Left kidney (tissue), 8 donors: ENCODE measurements around the gene RRAS. TPM values are rescaled to one million over a fixed set of nuclear protein-coding genes. Genes with fewer than 3 reads are reported as not detected.

Source experiments
- DNase-seq: peaks from one replicate; pipeline ENCODE4 v3.0.0-alpha.2; 2013
- long read RNA-seq, 8 donors: transcript quantifications; one replicate each; lab custom pipeline, GENCODE V29; 2026
- polyA plus RNA-seq: library from polyadenylated mRNA; unstranded; fragments of 120-200 nt; gene quantifications from one replicate; pipeline ENCODE4 v1.2.1, GENCODE V29; 2013; ENCODE audit not compliant: insufficient read length

RRAS gene
- polyA plus RNA-seq, result 16.2 TPM
- long read RNA-seq, donor 1, transcript RRAS-201 (6 exons, 1,044 nt), result major isoform, 22 of 22 reads
- long read RNA-seq, donor 1, partial matches to known transcripts, result 0 of 22 reads
- long read RNA-seq, donor 1, other reads (novel, unspliced or antisense), result 0 of 22 reads
- long read RNA-seq, donor 2, transcript RRAS-201 (6 exons, 1,044 nt), result major isoform, 25 of 290 reads
- long read RNA-seq, donor 2, partial matches to known transcripts, result 124 of 290 reads
- long read RNA-seq, donor 2, other reads (novel, unspliced or antisense), result 141 of 290 reads
- long read RNA-seq, donor 3, transcript RRAS-201 (6 exons, 1,044 nt), result major isoform, 13 of 13 reads
- long read RNA-seq, donor 3, partial matches to known transcripts, result 0 of 13 reads
- long read RNA-seq, donor 3, other reads (novel, unspliced or antisense), result 0 of 13 reads
- long read RNA-seq, donor 4, partial matches to known transcripts, result 5 of 7 reads
- long read RNA-seq, donor 4, other reads (novel, unspliced or antisense), result 0 of 7 reads
- long read RNA-seq, donor 5, transcript RRAS-201 (6 exons, 1,044 nt), result major isoform, 29 of 29 reads
- long read RNA-seq, donor 5, partial matches to known transcripts, result 0 of 29 reads
- long read RNA-seq, donor 5, other reads (novel, unspliced or antisense), result 0 of 29 reads
- long read RNA-seq, donor 6, transcript RRAS-201 (6 exons, 1,044 nt), result major isoform, 20 of 20 reads
- long read RNA-seq, donor 6, partial matches to known transcripts, result 0 of 20 reads
- long read RNA-seq, donor 6, other reads (novel, unspliced or antisense), result 0 of 20 reads
- long read RNA-seq, donor 7, transcript RRAS-201 (6 exons, 1,044 nt), result major isoform, 26 of 66 reads
- long read RNA-seq, donor 7, partial matches to known transcripts, result 40 of 66 reads
- long read RNA-seq, donor 7, other reads (novel, unspliced or antisense), result 0 of 66 reads
- long read RNA-seq, donor 8, transcript RRAS-201 (6 exons, 1,044 nt), result major isoform, 15 of 15 reads
- long read RNA-seq, donor 8, partial matches to known transcripts, result 0 of 15 reads
- long read RNA-seq, donor 8, other reads (novel, unspliced or antisense), result 0 of 15 reads

DNA sequence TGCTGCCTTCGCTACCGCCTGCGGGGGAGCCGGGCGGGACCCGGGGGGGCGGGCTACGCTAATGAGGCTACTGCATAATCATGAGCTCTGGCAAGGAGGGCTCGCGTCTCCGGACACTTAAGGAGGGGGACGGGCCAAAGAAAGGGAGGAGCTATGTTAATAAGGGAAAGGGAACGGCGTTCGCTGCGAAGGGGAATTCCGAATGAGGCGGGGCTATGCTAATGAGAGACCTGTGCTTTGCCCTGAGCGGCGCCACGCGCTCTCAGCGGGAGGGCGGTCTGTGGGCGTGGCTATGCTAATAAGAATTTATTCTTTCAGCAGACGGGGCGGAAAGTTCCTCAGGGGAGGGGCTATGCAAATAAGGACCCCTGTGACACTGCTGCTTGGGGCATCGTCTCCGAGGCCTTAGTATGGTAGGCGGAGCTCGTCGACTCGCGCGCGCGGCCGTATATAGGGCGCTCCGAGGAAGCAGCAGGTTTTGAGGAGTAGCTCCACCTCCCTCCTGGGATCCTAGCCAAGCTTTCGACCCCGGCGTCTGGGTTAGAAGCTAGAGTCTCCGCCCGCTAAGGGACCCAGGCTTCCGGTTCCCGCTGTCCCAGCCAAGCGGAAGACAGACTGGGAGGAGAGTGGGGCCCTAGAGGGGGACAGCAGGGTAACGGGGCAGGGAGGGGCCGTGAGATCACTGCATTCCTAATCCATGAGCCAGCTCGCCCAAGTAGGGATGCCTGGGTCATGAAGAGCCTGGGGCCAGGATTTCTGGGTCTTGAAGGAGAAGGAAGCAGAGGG lies at the start of gene RRAS:
Gene RRAS (minus strand): TSS at position 31 of the 786 bp plus-strand sequence. CDS start 45 bp downstream, outside the sequence.
- peak; percentile 100 for DNase-seq

- DNase-seq, result no peak
These were observed 49.5 kb upstream of the RRAS start, which contains the start of gene ADM5 for GRCh38 chr19:49689133-49690078. Gene ADM5 (plus strand): TSS chr19:49689594. CDS start chr19:49689838, 244 bp downstream.

DNA sequence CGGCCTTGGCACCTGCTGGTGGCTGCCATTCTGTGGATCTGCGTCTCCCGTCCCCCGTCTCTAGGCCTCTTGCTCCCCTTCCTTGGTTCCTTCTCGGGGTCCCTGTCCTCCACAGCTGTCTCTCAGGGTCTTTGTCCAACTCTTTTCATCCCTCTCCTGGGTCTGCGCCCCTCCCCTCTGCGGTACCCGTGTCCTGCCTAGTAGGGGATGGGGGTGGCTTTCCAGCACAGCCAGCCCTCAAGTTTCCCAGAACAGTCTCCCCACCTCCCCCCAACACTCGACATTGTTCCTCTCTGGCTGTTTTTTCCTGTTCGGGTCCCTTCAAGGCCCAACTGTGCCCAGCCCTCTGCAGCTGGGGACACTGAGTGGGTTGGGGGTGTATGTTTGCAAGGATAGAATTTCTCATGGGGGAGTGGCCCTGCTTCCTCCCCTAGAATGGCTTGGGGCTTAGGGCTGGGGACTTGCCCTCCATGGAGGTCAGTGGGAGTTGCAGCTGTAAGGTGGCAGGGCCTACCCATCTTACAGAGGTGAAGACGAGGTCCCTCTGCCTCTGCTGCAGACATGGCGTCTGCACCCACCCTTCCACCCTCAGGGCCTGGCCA lies 48.7 kb upstream of the RRAS start:
- no peak for DNase-seq

DNA sequence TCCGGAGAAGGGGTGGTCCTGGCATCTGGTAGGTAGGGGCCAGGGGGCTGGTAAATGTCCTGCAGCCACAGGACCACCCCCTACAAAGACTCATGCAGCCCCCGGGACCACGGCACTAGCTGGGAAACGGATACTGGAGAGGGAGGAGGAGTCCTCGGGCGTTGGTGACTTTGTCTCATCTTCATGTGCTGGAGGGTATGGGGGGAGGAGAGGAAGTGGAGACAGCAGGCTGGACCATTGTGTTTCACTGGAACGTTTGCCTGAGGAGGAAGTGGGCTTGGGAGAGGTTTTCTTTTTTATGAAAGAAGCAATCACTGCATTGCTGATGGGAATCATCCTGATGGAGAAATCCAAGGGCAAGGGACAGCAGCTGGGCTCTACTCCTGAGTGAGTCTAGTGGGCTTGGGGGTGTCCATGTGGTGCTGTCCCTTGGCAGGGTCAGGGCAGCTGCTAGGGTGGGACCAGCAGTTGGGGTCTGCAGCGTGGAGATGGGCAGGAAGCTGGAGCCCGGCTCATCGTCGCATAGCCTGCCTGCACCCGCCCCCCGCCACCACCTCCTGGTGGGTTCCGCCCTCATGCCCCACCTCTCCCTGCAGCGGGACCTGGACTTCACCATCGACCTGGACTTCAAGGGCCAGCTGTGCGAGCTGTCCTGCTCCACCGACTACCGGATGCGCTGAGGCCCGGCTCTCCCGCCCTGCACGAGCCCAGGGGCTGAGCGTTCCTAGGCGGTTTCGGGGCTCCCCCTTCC lies 47.8 kb upstream of the RRAS start:
- DNase-seq, result no peak

DNA sequence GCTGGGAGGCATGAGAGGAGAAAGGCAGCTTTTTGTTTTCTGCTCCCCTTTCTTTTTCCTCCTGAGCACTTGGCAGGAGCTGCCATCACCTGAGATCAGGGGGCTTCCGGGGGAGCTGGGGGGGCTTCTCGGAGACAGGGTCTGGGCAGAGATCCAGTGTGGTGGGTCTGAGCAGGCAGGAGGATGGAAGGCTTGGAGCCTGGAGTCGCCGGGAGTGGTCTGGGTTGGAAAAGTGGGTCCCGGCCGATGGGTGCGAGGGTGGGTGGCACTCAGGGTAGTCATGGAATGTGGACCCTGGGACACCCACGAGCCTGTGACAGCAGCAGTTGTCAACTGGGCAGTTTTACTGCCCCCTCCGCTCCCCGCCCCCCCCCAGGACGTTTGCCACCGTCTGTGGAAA lies 47.2 kb upstream of the RRAS start:
- no peak for DNase-seq

GRCh38 chr19:49686503-49687088 lies 46.7 kb upstream of the RRAS start:
- DNase-seq, result no peak

GRCh38 chr19:49685845-49686332 lies 45.9 kb upstream of the RRAS start:
- DNase-seq, result no peak

GRCh38 chr19:49684983-49685553 lies 45.1 kb upstream of the RRAS start:
- no peak for DNase-seq

DNA sequence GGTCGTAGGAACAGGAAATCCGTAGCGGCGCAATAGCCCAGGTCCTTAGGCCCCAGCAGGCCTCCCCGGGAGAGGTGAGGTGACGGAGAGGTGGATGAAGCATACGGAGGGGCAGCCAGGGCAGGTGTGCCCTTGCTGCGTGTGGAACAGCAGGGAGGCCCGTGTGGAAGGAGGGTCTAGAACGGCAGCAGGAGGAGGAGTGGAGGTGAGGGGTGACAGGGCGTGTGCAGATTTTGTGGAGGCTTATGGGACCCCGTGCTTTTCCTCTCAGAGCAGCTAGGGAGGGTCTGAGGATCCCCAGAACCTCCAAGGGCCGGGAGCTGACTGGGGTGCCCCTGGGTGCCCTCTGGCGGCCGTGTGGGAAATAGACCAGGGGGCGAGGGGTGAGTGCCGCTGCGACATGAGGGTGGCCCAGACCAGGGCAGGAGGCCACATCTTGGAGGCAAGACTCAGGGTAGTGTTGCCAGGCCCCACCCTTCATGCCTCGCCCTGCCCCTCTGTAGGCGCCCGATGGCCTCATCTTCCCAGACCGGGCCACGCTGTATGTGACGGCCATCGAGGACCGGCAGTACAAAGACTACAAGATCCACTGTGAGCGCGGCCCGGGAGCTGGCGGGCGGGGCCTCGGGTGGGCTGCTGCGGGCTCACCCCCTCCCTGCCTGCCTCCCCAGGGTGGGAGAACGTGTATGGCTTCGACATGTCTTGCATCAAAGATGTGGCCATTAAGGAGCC lies 44.5 kb upstream of the RRAS start:
- DNase-seq, result no peak

GRCh38 chr19:49683814-49684250 lies 43.9 kb upstream of the RRAS start:
- no peak for DNase-seq

- no peak for DNase-seq
These were observed 42.3 kb upstream of the RRAS start for GRCh38 chr19:49682274-49682673.

DNA sequence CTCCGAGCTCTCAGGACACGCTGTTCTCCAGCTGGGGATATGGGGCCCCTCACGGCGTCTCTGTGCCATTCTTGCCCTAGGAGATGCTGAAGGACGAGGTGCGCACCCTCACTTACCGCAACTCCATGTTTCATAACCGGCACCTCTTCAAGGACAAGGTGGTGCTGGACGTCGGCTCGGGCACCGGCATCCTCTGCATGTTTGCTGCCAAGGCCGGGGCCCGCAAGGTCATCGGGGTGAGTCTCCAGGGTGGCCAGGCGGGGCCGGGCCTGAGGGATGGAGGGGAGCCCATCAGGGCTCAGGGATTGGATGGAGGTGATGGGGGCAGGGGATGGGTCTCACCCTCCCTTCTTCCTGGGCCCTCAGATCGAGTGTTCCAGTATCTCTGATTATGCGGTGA lies 41.9 kb upstream of the RRAS start:
- no peak for DNase-seq

GRCh38 chr19:49680421-49681351 lies 40.7 kb upstream of the RRAS start:
- peak; percentile 92 for DNase-seq

DNA sequence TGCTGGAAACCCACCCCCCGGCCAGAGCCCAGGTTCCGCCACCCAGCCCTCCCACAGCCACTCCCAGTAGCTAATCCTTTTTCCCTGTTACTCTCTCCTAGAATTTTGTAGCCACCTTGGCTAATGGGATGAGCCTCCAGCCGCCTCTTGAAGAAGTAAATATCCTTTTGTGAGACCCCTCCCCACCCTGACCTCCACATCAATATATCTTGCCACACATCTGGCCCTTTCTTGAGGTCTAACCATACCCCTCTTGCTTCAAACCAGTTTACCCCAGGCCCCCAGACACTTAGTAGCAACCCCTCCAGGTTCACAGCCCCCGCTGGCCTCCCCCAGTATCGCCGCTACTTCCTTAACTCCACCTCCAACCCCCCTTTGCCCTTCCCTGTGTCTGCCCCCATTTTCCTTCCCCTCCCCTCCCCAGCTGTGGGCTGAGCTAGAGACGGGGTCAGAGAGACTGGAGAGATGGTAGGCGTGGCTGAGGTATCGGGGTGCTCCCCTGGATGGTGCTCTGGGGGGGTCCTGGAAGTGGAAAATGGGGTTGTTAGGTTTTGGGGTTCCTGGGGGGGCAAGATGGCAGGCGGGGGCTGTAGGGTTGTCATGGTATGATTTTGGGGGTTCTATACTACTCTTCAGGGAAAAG lies 39.9 kb upstream of the RRAS start:
- DNase-seq, result no peak

DNA sequence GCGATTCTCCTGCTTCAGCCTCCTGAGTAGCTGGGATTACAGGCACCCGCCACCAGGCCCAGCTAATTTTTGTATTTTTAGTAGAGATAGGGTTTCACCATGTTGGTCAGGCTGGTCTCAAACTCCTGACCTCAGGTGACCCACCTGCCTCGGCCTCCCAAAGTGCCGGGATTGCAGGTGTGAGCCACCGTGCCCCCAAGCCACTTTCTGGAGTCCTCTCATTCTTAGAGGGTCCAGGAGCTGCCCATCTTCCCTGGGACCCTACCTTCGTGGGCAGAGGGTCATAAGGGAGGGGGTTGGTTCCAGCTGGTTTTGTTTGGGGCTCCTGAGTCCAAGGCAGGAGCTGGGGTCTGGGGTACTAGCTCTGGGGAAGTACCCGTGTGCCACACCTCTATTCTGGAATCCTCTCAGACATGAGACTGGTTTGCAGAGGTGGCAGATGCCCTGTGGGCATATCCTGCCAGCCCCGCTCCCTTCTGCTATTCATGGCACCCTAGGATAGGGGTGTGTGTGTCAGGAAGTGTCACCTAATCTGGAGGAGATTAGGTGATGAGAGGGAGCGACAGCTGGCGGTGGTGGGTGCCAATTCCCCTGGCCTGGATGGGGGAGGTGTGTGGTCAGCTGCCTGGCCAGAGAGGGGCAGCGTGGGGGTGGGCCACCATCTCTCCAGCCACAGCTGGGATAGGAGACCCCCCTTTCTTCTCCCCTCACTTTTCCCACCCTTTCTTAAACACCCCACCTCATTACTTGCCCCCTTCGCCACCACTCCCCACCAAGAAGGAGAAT lies 39.2 kb upstream of the RRAS start:
- no peak for DNase-seq
